Neural crest cell (in vitro differentiated cells): ENCODE measurements around the gene SESTD1. TPM values are rescaled to one million over a fixed set of nuclear protein-coding genes. Genes with fewer than 3 reads are reported as not detected.

ENCODE experiments used
- DNase-seq: peaks from one replicate; pipeline ENCODE4 v3.0.0; 2021; ENCODE audit warnings: low read depth, mixed read lengths, low spot score
- H3K27ac Mint-ChIP-seq: one replicate; pipeline ENCODE4 v1.8.0; 2021; ENCODE audit warnings: mild to moderate bottlenecking, mixed read lengths; ENCODE audit not compliant: unreplicated experiment
- H3K27me3 Mint-ChIP-seq: 2 replicates; pipeline ENCODE4 v1.8.0; 2021; ENCODE audit warnings: low read depth, mild to moderate bottlenecking, mixed read lengths
- H3K36me3 Mint-ChIP-seq: 2 replicates; pipeline ENCODE4 v1.8.0; 2021; ENCODE audit warnings: low read depth, mild to moderate bottlenecking, mixed read lengths
- H3K4me1 Mint-ChIP-seq: 2 replicates; pipeline ENCODE4 v1.8.0; 2021; ENCODE audit warnings: mixed read lengths
- H3K4me3 Mint-ChIP-seq: one replicate; pipeline ENCODE4 v1.8.0; 2021; ENCODE audit warnings: mild to moderate bottlenecking, mixed read lengths
- H3K9me3 Mint-ChIP-seq: 2 replicates; pipeline ENCODE4 v1.8.0; 2021; ENCODE audit warnings: mixed read lengths
- total RNA-seq: library from RNA; stranded (reverse); gene quantifications from 2 replicates; pipeline ENCODE4 v1.2.1, GENCODE V29; 2021
- TF ChIP-seq, protein P1 (sequence below): fragments of 200-600 bp; sonication (generic); conservative IDR thresholded peaks from 2 replicates; pipeline ENCODE4 v1.5.0; 2021; ENCODE audit warnings: antibody characterized with exemption, mild to moderate bottlenecking

SESTD1 gene
- total RNA-seq, 1 donor from 2014 or later: 99.7 TPM

- Mint-ChIP-seq H3K36me3 (peaks cover 2% of the 10 kb centered on the region), H3K4me3 (peak overlapping the region; percentile 75), H3K27ac (peak overlapping the region; percentile 69), H3K4me1 (peaks cover 54% of the 10 kb centered on the region), H3K27me3 (peaks cover 6% of the 10 kb centered on the region), H3K9me3 (no peaks in the 10 kb centered on the region)
- TF ChIP-seq, protein P1, sequence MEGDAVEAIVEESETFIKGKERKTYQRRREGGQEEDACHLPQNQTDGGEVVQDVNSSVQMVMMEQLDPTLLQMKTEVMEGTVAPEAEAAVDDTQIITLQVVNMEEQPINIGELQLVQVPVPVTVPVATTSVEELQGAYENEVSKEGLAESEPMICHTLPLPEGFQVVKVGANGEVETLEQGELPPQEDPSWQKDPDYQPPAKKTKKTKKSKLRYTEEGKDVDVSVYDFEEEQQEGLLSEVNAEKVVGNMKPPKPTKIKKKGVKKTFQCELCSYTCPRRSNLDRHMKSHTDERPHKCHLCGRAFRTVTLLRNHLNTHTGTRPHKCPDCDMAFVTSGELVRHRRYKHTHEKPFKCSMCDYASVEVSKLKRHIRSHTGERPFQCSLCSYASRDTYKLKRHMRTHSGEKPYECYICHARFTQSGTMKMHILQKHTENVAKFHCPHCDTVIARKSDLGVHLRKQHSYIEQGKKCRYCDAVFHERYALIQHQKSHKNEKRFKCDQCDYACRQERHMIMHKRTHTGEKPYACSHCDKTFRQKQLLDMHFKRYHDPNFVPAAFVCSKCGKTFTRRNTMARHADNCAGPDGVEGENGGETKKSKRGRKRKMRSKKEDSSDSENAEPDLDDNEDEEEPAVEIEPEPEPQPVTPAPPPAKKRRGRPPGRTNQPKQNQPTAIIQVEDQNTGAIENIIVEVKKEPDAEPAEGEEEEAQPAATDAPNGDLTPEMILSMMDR: no peak
- no peak for DNase-seq
Observed at GRCh38 chr2:179265082-179265510, 464 bp upstream of the SESTD1 start.

GRCh38 chr2:179263446-179264367 lies 925 bp downstream of the SESTD1 start:
- peak overlapping the region; percentile 96 for H3K4me3 Mint-ChIP-seq
- peaks cover 2% of the 10 kb centered on the region for H3K36me3 Mint-ChIP-seq
- H3K27me3 Mint-ChIP-seq: peaks cover 6% of the 10 kb centered on the region
- H3K4me1 Mint-ChIP-seq: peaks cover 59% of the 10 kb centered on the region
- DNase-seq: peak; percentile 31
- no peaks in the 10 kb centered on the region for H3K9me3 Mint-ChIP-seq
- peak overlapping the region; percentile 99 for H3K27ac Mint-ChIP-seq
- TF ChIP-seq, protein P1: no peak

GRCh38 chr2:179263015-179263414 lies 1.6 kb downstream of the SESTD1 start:
- Mint-ChIP-seq H3K27ac (no peak overlapping the region), H3K36me3 (peaks cover 2% of the 10 kb centered on the region), H3K4me3 (peak overlapping the region; percentile 96), H3K27me3 (peaks cover 6% of the 10 kb centered on the region), H3K4me1 (peaks cover 52% of the 10 kb centered on the region), H3K9me3 (no peaks in the 10 kb centered on the region)
- TF ChIP-seq, protein P1: no peak
- DNase-seq: no peak

DNA sequence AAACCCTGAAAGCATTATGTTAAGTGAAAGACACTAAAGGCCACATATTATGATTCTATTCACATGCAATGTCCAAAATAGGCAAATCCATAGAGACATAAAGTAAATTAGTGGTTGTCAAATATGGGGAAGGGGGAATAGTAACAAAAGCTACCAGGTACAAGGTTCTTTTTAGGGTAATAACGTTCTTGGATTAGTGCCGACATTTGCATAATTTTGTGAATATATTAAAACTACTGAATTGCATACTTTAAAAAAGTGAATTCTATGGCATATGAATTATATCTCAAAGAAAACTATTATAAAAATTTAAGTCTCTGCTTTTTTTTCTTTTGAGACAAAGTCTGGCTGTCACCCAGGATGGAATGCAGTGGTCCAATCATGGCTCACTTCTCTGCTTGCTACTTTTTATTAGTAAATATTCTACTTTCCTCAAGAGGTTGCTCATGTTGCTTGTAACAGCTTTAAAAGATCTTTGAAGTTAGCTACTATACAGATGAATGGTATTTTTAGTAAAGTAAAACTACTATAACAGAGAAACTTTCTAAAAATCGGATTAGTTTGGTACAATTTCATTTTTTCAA lies 2.5 kb downstream of the SESTD1 start:
- Mint-ChIP-seq H3K9me3 (no peaks in the 10 kb centered on the region), H3K4me3 (peak overlapping the region; percentile 77), H3K36me3 (peaks cover 2% of the 10 kb centered on the region), H3K27ac (no peak overlapping the region), H3K27me3 (peaks cover 6% of the 10 kb centered on the region), H3K4me1 (peaks cover 52% of the 10 kb centered on the region)
- DNase-seq: no peak
- TF ChIP-seq, protein P1: no peak

- H3K4me1 Mint-ChIP-seq: peaks cover 52% of the 10 kb centered on the region
- H3K27me3 Mint-ChIP-seq: peaks cover 6% of the 10 kb centered on the region
- no peaks in the 10 kb centered on the region for H3K9me3 Mint-ChIP-seq
- DNase-seq: no peak
- peaks cover 3% of the 10 kb centered on the region for H3K36me3 Mint-ChIP-seq
- H3K27ac Mint-ChIP-seq: no peak overlapping the region
- TF ChIP-seq, protein P1: peak; percentile 45
- peak overlapping the region; percentile 64 for H3K4me3 Mint-ChIP-seq
Observed at GRCh38 chr2:179261151-179261825, 3.3 kb downstream of the SESTD1 start.
